GM10847 (cell line): ENCODE data around the gene TLCD5.

Experiments used
- POLR2A ChIP-seq: IDR thresholded peaks from 2 replicates; pipeline ENCODE4 v1.6.1; 2011; ENCODE audit not compliant: insufficient read length; ENCODE audit errors: extremely low read depth

TLCD5 gene

DNA sequence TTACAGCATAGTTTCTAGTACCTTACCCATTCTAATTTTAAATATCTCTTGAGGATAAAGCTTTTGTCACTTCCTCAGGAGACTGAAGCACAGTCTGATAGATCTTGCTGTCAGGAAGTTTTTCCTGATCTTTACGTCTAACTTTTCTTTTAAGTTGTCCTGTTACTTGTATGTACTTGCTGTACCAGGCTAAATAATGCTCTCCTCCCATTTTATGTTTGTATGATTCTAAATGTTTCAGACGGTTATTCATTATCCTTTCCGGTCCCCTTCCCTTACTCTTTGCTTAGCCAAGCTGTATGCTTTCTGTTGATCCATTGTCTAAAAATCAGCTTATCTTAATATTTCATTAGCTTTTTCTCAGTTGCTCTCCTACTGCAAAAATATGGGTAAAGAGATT lies 17.1 kb downstream of the TLCD5 start:
- TF ChIP-seq POLR2A = no peak

DNA sequence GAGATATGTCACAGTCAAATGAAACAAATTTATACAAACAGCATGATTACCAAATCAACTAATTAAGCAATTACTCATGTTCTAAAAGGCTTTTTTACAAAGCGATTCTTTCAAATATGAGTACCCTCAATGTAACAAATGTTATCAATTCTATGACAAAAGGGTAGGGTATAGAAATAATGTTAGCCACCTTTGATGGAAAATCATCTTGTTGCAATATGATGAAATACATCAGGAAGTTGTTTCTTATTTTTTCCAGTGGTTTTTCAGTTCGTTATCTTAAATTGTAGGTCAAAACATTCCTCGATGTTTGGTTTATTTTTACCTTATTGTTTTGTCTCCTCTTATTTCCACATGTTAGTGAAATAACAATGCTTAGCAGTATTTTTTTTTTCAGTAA lies 17.6 kb downstream of the TLCD5 start:
- no peak for TF ChIP-seq POLR2A

DNA sequence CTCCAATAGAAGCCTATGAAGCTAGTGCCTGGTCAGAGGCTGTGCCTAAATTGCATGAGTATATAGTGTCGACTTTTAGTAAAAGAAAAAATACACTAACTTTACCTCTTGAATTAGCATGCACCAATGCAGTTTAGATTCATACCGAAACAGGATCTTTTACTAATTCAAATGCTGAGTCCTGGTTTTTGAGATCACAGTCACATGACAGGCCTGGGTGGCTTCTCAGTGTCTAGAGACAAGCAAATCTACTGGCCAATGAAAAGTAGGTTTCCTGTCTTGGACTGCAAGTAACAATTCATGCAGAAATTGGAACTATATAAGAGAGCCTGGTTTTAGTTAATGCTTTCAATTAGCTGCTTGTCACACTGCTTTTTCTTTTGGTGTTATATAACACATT lies 18.3 kb downstream of the TLCD5 start:
- TF ChIP-seq POLR2A = no peak

DNA sequence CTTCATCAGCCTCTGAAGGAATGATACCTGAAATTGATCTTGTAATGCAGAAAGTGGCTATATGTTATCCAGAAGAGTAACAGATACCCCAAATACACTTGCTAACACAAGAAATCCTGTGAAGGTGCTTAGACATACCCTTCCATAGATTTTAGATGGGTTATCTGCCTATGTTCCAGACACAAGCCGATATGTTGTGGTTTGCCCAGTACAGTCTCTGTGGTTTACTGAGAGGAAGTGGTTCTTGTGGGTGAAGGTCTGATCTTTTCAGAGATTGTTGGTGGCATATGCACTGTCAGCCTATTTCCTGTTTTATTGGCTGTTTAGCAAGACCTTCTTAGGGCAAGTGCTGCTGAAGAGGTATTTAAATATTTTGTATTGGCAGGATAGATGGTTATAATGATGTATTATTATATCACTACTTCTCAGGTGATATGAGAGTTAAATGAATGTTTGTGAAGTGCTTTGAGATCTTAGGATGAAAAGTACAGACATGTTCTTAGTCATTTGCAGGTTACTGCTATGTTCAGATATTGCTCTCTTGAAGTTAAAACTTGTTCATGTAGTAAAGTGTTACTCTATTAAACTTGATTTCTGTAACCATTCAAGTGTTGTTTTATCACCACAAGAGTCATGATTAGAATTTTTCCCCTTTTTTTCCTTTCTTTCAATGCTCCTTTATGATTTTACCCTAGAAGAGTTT lies 19.4 kb downstream of the TLCD5 start:
- TF ChIP-seq POLR2A = no peak

DNA sequence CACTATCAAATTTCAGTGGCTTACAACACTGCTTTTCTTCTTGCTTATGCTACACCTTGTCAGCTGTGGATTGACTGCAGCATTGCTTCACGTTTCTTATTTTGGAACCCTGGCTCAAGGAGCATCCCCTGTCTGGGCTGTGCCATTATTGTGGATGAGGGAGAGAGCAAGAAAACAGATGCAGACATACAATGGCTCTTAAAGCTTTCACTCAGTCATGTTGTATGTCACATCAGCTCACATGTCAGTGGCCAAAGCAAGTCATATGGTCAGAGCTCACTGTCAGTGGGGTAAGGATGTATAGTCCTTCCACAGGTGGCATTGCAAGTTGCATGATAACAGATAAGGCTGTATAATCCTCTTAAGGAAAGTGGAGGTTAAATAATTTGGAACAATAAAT lies 21.1 kb downstream of the TLCD5 start:
- no peak for TF ChIP-seq POLR2A

DNA sequence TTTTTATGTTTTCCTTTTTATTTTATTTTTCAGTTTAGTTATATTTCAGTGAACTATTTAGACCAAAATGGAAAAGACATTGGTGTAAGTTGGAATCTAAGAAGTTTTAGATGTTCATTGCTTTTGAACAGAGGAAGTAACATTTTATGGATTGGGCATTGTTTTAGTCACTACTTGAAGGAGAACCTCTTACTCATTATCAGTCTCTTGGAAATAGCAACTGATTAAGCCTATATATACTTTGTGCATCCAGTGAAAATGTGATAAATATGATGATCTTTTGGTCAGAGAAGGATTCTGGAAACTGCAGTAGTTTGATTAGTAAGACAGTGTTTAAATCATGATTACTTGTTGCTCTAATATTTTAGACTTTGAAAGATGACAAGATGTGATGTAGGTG lies 25.5 kb downstream of the TLCD5 start:
- no peak for TF ChIP-seq POLR2A

DNA sequence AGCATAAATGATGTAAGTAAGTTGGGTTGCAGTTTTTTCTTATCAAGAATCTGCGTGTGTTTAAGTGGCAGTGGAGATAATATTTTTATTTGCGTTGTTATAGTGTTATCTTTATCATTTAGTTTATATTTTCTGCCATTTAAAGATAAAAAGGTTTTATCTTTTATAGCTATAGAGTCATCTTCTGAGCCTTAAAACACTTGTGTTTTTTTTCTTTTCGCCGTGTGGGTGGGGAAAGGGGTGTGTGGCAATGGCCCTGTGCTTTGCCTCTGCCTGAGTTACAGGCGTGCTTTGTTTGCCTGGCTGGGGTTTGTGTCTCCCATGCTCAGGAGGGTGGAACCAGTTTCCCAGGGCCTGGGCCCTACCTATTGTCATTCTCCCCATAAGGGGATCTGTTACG lies 27.3 kb downstream of the TLCD5 start:
- no peak for TF ChIP-seq POLR2A

DNA sequence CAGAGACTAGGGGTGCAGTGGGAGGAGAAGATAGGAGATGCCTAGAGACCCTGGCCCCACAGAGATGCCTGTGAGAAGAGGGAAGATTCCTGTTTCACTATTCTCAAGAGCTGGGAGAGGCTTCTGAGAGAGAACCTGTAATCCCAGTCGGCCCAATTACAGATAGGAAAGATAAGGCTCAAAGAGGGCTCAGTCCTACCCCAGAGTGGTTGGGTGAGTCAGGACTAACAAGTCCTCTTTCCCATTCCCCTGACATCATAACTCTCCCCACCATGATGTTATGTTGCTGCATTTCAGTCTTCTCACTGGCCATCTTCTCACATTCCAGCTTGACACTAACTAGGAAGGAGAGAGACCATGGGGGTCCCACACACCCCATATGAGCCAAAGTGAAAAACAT lies 29.0 kb downstream of the TLCD5 start:
- TF ChIP-seq POLR2A = no peak

DNA sequence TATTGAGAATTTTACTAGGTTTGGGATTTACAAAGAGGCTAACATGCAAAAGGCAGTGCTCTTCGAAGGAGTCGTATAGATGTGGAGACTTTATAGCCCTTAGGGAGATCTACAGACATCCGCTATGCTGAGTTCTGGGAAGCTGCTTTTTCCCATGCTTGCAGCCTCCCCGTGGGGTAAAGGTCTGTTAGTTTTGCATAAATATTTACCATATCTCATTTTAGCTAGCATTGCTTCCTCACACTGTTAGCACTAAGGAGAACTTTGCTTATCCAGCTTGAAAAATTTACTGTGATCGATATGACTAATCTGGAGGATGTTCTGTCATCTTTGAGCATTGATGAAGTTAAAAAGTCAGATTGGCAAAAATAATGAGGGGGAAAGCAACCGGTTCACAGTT lies 29.7 kb downstream of the TLCD5 start:
- no peak for TF ChIP-seq POLR2A

DNA sequence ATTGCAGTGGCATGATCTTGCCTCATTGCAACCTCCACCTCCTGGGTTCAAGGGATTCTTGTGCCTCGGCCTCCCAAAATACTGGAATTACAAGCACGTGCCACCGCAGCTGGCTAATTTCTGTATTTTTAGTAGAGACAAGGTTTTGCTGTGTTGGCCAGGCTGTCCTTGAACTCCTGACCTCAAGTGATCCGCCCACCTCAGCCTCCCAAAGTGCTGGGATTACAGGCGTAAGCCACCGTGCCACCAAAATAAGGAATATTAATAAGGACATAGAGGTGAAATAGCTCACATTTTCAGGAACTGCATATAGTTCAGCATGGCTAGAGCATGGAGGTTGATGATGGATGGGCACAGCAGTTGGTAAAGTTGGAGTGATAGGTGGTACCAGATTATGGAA lies 32.5 kb downstream of the TLCD5 start:
- no peak for TF ChIP-seq POLR2A

DNA sequence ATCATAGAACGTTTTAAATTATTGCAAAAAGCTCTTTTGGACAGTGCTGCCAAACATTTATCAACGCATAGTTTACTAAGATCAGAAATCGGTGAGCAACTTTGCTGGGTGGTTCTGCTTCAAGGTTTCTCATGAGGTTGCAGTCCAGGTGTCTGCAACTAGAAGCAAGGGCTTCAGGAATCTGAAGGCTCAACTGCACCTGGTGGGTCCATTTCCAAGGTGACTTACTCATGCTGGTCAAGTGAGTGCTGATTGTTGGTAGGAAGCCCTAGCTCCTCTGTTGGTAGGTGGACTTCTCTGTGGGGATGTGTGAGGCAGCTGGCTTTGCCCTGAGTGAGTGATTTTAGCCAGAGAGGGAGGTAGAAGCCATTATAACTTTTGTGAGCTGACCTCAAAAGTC lies 33.6 kb downstream of the TLCD5 start:
- no peak for TF ChIP-seq POLR2A

DNA sequence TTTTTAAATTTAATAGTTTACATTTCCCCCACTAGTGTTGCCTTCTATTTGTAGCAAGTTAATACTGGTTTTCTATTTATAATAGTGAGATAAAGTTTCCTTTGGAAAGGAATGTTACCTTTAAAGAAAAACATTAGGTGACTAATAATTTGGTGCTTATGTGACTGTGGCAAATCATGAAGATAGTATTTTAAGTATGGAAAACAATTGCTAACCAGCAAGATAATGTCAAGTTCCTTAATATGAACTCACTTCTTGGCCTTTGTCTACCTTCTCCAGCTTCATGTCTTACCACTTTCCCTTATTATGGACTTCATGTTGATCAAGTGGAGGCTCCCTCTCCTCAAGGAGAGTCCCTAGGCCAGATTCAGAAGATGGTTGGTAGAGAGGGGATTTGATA lies 38.3 kb downstream of the TLCD5 start:
- TF ChIP-seq POLR2A = no peak

DNA sequence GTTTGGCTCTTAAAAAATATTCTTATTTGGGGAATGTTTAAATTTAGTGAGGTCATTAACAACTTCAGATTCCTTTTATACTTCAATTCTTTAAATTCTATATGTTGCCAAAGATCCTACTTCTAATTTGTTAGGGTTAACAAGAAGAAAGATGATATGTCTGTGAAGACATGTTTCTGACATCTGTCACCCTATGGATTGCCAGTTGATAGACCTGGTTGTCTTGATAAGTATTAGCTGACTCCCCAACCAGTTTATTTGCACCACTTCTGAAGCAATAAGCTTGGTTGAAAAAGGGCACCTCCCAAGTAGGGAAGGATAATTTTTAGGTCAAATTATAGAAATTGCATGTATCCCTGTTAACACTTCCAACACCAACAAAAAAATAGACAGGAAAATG lies 40.4 kb downstream of the TLCD5 start:
- TF ChIP-seq POLR2A = no peak

DNA sequence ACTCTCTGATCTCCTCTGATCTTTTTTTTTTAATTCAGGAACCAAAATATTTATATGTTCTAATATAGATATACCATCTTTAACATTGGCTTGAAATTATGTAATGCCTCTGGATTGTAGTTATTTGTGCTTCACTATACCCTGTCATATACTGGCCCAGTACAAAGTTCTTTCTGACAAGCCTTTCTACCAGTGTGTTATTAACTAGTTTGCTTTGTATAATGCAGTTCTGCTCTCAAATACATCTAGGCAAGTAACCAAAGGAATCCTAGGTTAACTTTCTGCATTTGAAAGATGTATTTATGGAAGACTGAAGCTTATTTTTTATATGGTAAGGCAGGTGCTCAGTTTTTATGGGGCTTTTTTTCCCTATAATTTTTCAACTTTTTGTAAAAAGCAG lies 47.2 kb downstream of the TLCD5 start:
- TF ChIP-seq POLR2A = no peak

DNA sequence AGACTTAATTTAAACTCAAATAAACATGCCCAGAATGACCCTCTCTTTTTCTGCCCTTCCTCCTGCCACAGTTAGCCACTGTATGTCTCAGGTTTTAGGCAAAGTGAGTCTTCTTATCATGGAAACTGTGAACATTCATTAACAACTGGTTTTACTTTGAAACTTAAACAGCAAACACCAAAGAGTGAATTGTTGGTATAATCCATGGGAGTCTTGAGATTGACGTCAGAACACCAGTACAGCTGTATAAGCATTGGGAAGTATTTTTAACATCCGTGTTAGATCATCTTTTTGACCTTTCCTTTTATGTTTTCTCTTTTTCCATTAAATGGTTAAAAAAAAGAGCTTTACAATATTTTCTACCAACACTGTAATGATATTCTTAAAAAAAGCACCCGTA lies 50.0 kb downstream of the TLCD5 start:
- TF ChIP-seq POLR2A = no peak

DNA sequence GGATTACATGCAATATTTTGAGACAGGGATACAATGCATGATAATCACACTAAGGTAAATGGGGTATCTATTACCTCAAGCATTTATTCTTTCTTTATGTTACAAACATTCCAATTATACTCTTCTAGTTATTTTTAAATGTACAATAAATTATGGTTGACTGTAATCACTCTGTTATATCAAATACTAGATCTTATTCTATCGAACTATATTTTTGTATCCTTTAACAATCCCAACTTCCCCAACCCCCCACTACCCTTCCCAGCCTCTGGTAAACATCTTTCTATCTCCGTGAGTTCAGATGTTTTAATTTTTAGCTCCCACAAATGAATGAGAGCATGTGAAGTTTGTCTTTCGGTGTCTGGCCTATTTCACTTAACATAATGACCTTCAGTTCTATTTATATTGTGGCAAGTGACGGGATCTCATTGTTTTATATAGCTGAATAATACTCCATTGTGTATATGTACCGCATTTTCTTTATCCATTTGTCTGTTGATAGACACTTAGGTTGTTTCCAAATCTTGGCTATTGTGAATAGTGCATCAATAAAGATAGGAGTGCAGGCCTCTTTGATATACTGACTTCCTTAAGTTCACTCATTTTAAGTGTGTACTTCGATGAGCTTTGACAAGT lies 51.6 kb downstream of the TLCD5 start:
- TF ChIP-seq POLR2A = no peak

DNA sequence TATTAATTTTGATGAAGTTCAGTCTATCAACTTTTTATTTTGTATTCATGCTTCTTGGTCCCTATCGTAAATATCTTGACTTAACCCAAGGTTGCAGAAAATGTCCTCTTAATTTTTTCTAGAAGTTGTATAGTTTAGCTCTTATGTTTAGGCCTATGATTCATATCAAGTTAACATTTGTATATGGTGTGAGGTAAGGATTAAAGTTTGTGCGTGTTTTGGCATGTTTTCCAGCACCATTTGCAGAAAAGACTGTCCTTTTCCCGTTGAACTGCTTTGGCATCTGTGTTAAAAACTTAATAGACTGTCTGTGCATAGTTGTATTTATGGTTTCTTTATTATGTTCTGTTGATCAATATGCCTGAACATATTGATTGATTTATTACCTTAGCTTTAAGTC lies 53.4 kb downstream of the TLCD5 start:
- no peak for TF ChIP-seq POLR2A
